SK-N-SH treated with all-trans-retinoic acid at 6 μM for 48 hours (cell line): ENCODE results near the gene WASHC4.

Experiments
- ATAC-seq: fragments of 200-7000 bp; cut with Tn5 transposase; 3 replicates; pipeline ENCODE4 v1.9.1; 2020; ENCODE audit warnings: mild to moderate bottlenecking, moderate library complexity
- ARNTL ChIP-seq: fragments of 450-650 bp; formaldehyde crosslinking; IDR thresholded peaks from 2 replicates; pipeline ENCODE4 v1.5.0; 2020; ENCODE audit warnings: low read depth, mild to moderate bottlenecking, moderate library complexity, borderline replicate concordance
- BACH2 ChIP-seq: fragments of 250-450 bp; sonication (Bioruptor Pico); IDR thresholded peaks from 2 replicates; pipeline ENCODE4 v1.9.0; 2021; ENCODE audit warnings: mild to moderate bottlenecking, borderline replicate concordance
- CREB5 ChIP-seq: fragments of 250-450 bp; sonication (Bioruptor Pico); IDR thresholded peaks from 2 replicates; pipeline ENCODE4 v1.5.1; 2020; ENCODE audit warnings: low read depth, mild to moderate bottlenecking, moderate library complexity
- CSDC2 ChIP-seq: fragments of 250-450 bp; sonication (Bioruptor Pico); IDR thresholded peaks from 2 replicates; pipeline ENCODE4 v1.5.0; 2020; ENCODE audit warnings: mild to moderate bottlenecking, moderate library complexity
- ESRRG ChIP-seq: fragments of 250-450 bp; sonication (Bioruptor Pico); IDR thresholded peaks from 2 replicates; pipeline ENCODE4 v1.6.1; 2021; ENCODE audit warnings: mild to moderate bottlenecking
- GLIS3 ChIP-seq: fragments of 250-450 bp; sonication (Bioruptor Pico); IDR thresholded peaks from 2 replicates; pipeline ENCODE4 v1.5.0; 2020; ENCODE audit warnings: mild to moderate bottlenecking, moderate library complexity
- ISL1 ChIP-seq: fragments of 250-450 bp; sonication (Bioruptor Pico); IDR thresholded peaks from 2 replicates; pipeline ENCODE4 v2.1.2; 2022; ENCODE audit warnings: mild to moderate bottlenecking, moderate library complexity
- OSR1 ChIP-seq: fragments of 250-450 bp; sonication (Bioruptor Pico); IDR thresholded peaks from 2 replicates; pipeline ENCODE4 v1.8.0; 2022; ENCODE audit warnings: moderate library complexity, mild to moderate bottlenecking, inconsistent platforms
- POU6F1 ChIP-seq: fragments of 250-450 bp; sonication (Bioruptor Pico); IDR thresholded peaks from 2 replicates; pipeline ENCODE4 v1.8.0; 2021; ENCODE audit warnings: low read depth, mild to moderate bottlenecking, moderate library complexity, borderline replicate concordance
- PPARA ChIP-seq: fragments of 250-450 bp; sonication (Bioruptor Pico); IDR thresholded peaks from 2 replicates; pipeline ENCODE4 v1.5.0; 2020; ENCODE audit warnings: mild to moderate bottlenecking, borderline replicate concordance
- RARB ChIP-seq: fragments of 250-450 bp; sonication (Bioruptor Pico); IDR thresholded peaks from 2 replicates; pipeline ENCODE4 v1.8.0; 2021; ENCODE audit warnings: mild to moderate bottlenecking, moderate library complexity
- SNAI2 ChIP-seq: fragments of 250-450 bp; sonication (Bioruptor Pico); IDR thresholded peaks from 2 replicates; pipeline ENCODE4 v1.5.0; 2020; ENCODE audit warnings: mild to moderate bottlenecking, moderate library complexity
- TCF4 ChIP-seq: fragments of 250-450 bp; sonication (Bioruptor Pico); IDR thresholded peaks from 2 replicates; pipeline ENCODE4 v1.8.0; 2021; ENCODE audit warnings: mild to moderate bottlenecking, moderate library complexity, borderline replicate concordance
- TOX ChIP-seq: fragments of 250-450 bp; sonication (Bioruptor Pico); IDR thresholded peaks from 2 replicates; pipeline ENCODE4 v1.8.0; 2021; ENCODE audit warnings: mild to moderate bottlenecking, moderate library complexity, borderline replicate concordance
- ZC3H10 ChIP-seq: fragments of 250-450 bp; sonication (Bioruptor Pico); IDR thresholded peaks from 2 replicates; pipeline ENCODE4 v1.5.1; 2021; ENCODE audit warnings: mild to moderate bottlenecking, moderate library complexity
- ZFP3 ChIP-seq: fragments of 250-450 bp; sonication (Bioruptor Pico); IDR thresholded peaks from 2 replicates; pipeline ENCODE4 v1.5.0; 2020; ENCODE audit warnings: mild to moderate bottlenecking, moderate library complexity
- ZFP30 ChIP-seq: fragments of 450-650 bp; formaldehyde crosslinking; IDR thresholded peaks from 2 replicates; pipeline ENCODE4 v1.5.0; 2022; ENCODE audit warnings: mild to moderate bottlenecking, moderate library complexity
- ZNF565 ChIP-seq: fragments of 450-650 bp; formaldehyde crosslinking; conservative IDR thresholded peaks from 2 replicates; pipeline ENCODE4 v1.5.0; 2020; ENCODE audit warnings: low read depth, mild to moderate bottlenecking, moderate library complexity
- ZNF70 ChIP-seq: fragments of 450-650 bp; formaldehyde crosslinking; IDR thresholded peaks from 2 replicates; pipeline ENCODE4 v1.5.0; 2020; ENCODE audit warnings: mild to moderate bottlenecking, moderate library complexity
- ZNF8 ChIP-seq: fragments of 450-650 bp; formaldehyde crosslinking; IDR thresholded peaks from 2 replicates; pipeline ENCODE4 v1.5.0; 2020; ENCODE audit warnings: mild to moderate bottlenecking, moderate library complexity
- TF ChIP-seq, protein P1 (sequence below): fragments of 250-450 bp; sonication (Bioruptor Pico); IDR thresholded peaks from 2 replicates; pipeline ENCODE4 v1.5.1; 2021; ENCODE audit warnings: mild to moderate bottlenecking, moderate library complexity
- TF ChIP-seq, protein P2 (sequence below): fragments of 250-450 bp; sonication (Bioruptor Pico); IDR thresholded peaks from 2 replicates; pipeline ENCODE4 v1.8.0; 2020; ENCODE audit warnings: mild to moderate bottlenecking, moderate library complexity, borderline replicate concordance
- TF ChIP-seq, protein P3 (sequence below): fragments of 250-450 bp; sonication (Bioruptor Pico); IDR thresholded peaks from 2 replicates; pipeline ENCODE4 v1.5.0; 2020; ENCODE audit warnings: mild to moderate bottlenecking, moderate library complexity

WASHC4 gene

DNA sequence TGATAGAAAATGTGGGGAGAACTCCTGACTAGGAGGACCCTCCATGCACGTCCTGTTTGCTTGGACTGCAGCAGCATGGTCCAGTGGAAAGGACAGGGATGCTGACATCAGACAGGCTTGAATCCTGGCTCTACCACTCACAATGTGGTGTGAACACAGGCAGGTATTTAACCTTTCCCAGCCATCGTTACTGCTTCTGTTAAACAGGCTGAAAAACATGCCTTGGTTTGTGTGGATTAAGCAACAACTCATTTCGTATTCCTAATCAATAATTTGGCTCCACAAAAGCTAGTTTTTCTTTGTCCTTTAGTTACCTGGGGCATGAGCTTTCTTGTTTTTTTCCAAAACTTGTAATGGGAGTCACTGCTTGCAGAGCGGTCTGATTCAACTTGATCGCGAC is 87.4 kb downstream of the WASHC4 start:
- TF ChIP-seq ZNF8 (CRISPR knock-in tag) (no peak), ISL1 (no peak), GLIS3 (no peak), SNAI2 (no peak), PPARA (CRISPR knock-in tag) (no peak), RARB (CRISPR knock-in tag) (no peak), ZNF565 (CRISPR knock-in tag) (no peak), OSR1 (no peak), ZNF70 (CRISPR knock-in tag) (no peak), CREB5 (CRISPR knock-in tag) (no peak), ZFP3 (no peak), TCF4 (CRISPR knock-in tag) (no peak), CSDC2 (CRISPR knock-in tag) (no peak), TOX (no peak), BACH2 (CRISPR knock-in tag) (no peak)
- TF ChIP-seq, protein P1, sequence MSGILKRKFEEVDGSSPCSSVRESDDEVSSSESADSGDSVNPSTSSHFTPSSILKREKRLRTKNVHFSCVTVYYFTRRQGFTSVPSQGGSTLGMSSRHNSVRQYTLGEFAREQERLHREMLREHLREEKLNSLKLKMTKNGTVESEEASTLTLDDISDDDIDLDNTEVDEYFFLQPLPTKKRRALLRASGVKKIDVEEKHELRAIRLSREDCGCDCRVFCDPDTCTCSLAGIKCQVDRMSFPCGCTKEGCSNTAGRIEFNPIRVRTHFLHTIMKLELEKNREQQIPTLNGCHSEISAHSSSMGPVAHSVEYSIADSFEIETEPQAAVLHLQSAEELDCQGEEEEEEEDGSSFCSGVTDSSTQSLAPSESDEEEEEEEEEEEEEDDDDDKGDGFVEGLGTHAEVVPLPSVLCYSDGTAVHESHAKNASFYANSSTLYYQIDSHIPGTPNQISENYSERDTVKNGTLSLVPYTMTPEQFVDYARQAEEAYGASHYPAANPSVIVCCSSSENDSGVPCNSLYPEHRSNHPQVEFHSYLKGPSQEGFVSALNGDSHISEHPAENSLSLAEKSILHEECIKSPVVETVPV (CRISPR knock-in tag), result no peak
- TF ChIP-seq, protein P2, sequence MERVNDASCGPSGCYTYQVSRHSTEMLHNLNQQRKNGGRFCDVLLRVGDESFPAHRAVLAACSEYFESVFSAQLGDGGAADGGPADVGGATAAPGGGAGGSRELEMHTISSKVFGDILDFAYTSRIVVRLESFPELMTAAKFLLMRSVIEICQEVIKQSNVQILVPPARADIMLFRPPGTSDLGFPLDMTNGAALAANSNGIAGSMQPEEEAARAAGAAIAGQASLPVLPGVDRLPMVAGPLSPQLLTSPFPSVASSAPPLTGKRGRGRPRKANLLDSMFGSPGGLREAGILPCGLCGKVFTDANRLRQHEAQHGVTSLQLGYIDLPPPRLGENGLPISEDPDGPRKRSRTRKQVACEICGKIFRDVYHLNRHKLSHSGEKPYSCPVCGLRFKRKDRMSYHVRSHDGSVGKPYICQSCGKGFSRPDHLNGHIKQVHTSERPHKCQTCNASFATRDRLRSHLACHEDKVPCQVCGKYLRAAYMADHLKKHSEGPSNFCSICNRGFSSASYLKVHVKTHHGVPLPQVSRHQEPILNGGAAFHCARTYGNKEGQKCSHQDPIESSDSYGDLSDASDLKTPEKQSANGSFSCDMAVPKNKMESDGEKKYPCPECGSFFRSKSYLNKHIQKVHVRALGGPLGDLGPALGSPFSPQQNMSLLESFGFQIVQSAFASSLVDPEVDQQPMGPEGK, result no peak
- ATAC-seq, result no peak

- TF ChIP-seq ZNF565 (CRISPR knock-in tag) (no peak), ESRRG (CRISPR knock-in tag) (no peak), CREB5 (CRISPR knock-in tag) (no peak), ZNF8 (CRISPR knock-in tag) (no peak), BACH2 (CRISPR knock-in tag) (no peak), ARNTL (no peak), POU6F1 (CRISPR knock-in tag) (no peak), OSR1 (no peak), SNAI2 (no peak), TOX (no peak), ZNF70 (CRISPR knock-in tag) (no peak), PPARA (CRISPR knock-in tag) (no peak), ZFP30 (CRISPR knock-in tag) (no peak), CSDC2 (CRISPR knock-in tag) (no peak), ZC3H10 (CRISPR knock-in tag) (no peak), ISL1 (no peak), TCF4 (CRISPR knock-in tag) (no peak), GLIS3 (no peak)
- TF ChIP-seq, protein P3, sequence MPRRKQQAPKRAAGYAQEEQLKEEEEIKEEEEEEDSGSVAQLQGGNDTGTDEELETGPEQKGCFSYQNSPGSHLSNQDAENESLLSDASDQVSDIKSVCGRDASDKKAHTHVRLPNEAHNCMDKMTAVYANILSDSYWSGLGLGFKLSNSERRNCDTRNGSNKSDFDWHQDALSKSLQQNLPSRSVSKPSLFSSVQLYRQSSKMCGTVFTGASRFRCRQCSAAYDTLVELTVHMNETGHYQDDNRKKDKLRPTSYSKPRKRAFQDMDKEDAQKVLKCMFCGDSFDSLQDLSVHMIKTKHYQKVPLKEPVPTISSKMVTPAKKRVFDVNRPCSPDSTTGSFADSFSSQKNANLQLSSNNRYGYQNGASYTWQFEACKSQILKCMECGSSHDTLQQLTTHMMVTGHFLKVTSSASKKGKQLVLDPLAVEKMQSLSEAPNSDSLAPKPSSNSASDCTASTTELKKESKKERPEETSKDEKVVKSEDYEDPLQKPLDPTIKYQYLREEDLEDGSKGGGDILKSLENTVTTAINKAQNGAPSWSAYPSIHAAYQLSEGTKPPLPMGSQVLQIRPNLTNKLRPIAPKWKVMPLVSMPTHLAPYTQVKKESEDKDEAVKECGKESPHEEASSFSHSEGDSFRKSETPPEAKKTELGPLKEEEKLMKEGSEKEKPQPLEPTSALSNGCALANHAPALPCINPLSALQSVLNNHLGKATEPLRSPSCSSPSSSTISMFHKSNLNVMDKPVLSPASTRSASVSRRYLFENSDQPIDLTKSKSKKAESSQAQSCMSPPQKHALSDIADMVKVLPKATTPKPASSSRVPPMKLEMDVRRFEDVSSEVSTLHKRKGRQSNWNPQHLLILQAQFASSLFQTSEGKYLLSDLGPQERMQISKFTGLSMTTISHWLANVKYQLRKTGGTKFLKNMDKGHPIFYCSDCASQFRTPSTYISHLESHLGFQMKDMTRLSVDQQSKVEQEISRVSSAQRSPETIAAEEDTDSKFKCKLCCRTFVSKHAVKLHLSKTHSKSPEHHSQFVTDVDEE (CRISPR knock-in tag), result no peak
- TF ChIP-seq, protein P2, result no peak
- no peak for ATAC-seq
Observed at GRCh38 chr12:105196090-105196489, 88.6 kb downstream of the WASHC4 start.
